IPS DF 19.7 (cell line): ENCODE results near the gene SAA1.
"Not testable (repeated sequence)": the region's sequence is repeated elsewhere in the genome, so short reads cannot be mapped to it uniquely, and the experiment has no call there.

Experiments
- DNase-seq: peaks from one replicate; pipeline ENCODE4 v3.0.0-alpha.2; 2013; ENCODE audit warnings: low read depth, low spot score

Gene SAA1

DNA sequence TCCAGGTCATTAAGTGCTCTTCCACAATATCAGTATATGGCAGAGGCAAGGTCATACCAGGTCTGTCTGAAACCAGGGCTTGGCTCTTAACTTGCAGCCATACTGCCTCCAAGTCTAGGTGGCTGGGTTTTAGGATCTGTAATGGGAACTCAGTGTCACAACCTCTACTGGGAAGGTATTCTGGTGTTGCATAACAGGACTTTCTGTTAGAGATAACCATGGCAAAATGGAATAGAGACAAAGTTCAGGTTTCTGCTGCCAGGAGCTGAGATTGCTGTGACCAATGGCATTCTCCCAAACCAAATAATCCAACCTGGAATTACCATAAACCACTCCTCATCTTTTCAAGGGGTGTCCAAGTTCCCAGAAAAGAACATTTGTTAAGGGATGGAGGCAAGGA is 6.8 kb upstream of the SAA1 start:
- DNase-seq = no peak

DNA sequence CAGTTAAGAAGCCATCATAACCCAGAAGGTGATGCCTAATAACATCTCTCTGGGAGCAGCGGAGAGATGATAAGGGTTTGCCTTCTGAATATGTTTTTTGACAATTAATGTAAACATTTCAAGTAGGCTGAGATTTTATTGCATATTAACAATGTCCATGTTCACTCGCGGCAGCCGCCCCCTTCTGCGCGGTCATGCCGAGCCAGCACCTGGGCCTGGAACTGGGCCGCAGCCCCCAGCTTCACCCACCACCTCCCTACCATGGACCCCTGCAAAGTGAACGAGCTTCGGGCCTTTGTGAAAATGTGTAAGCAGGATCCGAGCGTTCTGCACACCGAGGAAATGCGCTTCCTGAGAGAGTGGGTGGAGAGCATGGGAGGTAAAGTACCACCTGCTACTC is 4.3 kb upstream of the SAA1 start:
- no peak for DNase-seq

DNA sequence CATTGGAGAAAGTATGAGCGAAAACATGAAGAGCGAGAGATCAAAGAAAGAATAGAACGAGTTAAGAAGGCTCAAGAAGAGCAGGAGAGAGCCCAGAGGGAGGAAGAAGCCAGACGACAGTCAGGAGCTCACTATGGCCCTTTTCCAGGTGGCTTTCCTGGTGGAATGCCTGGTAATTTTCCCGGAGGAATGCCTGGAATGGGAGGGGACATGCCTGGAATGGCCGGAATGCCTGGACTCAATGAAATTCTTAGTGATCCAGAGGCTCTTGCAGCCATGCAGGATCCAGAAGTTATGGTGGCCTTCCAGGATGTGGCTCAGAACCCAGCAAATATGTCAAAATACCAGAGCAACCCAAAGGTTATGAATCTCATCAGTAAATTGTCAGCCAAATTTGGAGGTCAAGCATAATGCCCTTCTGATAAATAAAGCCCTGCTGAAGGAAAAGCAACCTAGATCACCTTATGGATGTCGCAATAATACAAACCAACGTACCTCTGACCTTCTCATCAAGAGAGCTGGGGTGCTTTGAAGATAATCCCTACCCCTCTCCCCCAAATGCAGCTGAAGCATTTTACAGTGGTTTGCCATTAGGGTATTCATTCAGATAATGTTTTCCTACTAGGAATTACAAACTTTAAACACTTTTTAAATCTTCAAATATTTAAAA is 3.2 kb upstream of the SAA1 start:
- DNase-seq = not testable (repeated sequence)

DNA sequence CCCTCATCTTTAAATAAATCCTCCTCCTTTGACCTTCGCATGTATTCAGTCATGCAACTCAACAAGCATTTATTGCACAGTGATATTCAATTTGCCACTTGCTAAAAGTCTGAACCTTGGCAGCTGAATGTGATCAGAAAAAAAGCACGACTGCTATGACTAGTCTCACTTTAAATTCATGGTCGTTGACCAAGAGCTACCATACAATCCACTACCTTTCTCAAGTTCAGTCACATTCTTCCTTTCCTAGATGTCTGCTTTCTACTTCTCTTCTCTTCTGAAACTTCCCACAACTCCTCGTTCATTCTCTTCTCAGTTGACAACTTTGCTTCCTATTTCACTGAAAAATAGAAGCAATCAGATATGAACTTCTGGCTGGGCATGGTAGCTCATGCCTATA is 2.0 kb upstream of the SAA1 start:
- DNase-seq = no peak

DNA sequence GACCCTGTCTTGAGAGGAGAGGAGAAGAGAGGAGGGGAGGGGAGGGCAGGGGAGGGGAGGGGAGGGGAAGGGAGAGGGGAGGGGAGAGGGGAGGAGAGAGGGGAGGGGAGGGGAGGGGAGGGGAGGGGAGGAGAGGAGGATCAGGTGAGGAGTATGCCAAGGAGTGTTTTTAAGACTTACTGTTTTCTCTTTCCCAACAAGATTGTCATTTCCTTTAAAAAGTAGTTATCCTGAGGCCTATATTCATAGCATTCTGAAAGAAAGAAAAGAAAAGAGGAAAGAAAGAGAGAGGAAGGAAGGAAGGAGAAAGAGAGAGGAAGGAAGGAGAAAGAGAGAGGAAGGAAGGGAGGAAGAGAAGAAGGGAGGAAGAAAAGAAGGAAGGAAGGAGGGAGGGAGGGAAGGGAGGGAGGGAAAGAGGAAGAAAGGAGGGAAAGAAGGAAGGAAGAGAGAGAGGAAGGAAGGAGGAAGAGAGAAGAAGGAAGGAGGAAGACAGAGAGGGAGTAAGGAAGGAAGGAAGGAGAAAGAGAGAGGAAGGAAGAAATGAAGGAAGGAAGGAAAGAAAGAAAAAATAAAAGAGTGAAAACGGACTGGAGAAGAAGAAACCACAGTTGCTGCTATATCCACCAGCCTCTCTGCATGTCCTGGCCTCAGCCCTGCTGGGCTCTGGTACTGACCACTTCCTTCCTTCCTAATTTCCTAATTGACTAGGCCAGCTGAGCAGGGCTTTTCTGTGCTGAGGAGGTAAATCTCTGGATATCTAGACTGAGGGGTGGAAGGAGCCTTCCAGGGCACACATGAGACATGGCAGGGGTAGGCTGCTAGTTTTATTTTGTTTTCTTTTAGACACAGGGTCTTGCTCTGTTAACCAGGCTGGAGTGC is 1.1 kb upstream of the SAA1 start:
- no peak for DNase-seq

DNA sequence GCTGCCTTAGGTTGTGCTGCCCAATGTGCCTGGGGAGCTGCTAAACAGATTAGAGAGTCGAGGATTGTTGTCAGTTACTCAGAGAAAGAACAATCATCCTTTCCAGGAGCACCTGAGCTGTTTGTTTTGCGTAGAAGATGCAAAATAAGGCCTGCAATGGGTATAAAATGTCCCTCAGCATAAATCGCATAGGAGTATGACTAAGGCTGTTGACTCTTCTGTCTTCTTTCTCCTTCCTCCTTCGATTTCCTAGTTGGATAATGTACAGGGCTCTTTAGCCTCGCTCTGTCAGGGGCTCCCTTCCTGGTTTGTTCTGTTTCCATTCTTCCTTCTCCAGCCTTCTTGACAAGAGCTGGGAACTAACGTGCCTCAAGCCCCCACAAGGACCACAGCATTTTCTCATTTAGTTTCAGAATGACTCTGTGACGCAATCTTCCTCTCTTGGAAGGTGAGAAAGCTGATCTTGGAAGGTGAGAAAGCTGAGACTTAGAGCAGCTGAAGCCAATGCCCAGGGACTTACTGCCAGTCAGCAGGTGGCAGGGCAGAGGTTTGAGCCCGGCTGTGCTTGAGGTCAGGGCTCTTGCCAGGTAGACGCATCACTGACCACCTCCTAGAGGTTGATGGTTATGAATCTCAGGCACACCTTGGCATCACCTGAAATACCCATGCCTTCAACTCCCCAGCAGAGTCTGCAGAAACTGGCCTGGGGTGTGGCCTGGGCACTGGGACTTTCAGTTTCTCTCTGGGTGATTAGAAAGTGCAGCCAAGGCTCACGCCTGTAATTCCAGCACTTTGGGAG is 1.5 kb downstream of the SAA1 start:
- DNase-seq = not testable (repeated sequence)

DNA sequence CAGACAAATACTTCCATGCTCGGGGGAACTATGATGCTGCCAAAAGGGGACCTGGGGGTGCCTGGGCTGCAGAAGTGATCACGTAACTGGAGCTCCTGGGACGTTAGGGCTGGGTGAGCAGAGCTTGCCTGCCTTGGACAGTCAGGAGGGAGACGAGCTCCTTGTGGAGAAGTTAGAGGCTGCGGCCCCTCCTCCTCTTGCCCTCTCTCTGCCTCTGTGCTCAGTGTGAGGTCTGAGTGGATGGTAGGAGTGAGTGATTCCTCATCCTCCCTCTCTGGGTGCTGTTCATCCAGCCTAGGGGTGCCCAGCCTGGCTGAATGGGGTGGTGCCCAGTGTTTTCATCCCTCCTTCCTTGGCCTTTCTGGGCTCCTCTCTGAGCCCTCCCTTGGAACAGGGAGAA is 3.2 kb downstream of the SAA1 start:
- DNase-seq = not testable (repeated sequence)

DNA sequence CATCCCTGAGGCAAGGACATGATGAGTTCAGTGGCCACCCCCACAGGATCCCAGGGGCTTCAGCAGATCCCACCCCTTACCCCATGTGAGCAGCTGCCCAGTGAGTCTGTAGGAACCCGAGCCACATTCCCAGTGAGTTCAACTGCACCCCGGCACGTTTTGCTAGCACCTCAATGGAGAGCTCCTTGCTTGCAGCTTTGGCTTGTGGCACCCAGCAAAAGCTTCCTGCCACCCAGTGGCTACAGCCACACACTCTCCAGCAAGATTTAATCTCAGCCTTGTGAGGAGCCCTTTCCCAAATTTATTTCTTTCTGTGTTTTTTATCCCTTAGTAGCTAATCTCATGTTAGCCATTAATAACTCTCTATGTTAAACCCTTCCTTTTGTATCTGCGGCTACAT is 4.0 kb downstream of the SAA1 start:
- DNase-seq = no peak

DNA sequence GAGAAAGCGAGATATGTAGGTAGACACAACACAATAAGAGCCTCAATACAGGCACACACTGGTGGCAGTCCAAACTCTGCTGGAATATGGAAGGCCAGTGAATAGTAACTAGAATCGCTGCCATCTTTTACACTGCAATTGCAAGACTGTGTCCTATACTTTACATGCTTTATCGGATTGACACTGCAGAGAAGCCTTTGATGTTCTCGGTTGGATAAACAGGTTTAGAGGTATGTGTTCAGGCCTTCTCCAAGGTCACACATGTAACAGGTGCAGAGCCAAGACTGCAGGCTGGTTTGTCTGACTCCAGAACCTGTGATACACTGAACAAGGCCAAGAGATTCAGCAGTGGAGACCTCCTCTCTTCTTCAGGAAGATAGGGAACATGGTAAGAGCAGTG is 5.1 kb downstream of the SAA1 start:
- DNase-seq = no peak

DNA sequence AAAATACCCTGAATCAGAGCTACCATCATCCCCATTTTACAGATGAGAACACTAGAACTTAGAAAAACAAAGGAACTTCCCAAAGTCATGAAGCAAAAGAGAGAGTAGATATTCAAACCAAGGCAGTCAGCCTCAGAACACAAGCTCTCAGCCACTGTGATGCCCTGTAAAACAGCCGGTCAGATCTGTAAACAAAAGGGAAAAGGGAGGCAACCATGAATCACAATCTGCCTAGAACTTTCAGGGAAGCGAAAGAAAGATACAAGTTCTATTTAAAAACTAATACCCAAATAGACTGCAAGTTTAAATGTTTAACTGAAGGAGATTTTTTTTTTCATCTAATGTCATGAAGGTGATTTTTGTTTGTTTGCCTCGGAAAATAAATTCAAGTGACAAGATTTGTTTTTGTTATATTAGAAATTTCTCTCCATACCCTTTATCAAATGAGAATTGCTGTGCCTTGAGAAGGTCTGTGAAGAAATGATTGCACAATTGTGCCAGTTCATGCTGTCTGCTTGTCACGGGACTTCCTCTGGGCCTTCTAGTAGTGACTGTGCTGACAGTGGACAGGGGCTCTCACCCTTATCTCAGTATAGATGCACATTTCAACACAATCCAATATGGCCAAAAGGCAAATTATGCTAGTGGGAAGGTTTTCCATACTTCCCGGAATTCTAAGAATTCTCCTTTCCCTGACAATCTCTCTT is 11.7 kb downstream of the SAA1 start:
- DNase-seq = no peak

DNA sequence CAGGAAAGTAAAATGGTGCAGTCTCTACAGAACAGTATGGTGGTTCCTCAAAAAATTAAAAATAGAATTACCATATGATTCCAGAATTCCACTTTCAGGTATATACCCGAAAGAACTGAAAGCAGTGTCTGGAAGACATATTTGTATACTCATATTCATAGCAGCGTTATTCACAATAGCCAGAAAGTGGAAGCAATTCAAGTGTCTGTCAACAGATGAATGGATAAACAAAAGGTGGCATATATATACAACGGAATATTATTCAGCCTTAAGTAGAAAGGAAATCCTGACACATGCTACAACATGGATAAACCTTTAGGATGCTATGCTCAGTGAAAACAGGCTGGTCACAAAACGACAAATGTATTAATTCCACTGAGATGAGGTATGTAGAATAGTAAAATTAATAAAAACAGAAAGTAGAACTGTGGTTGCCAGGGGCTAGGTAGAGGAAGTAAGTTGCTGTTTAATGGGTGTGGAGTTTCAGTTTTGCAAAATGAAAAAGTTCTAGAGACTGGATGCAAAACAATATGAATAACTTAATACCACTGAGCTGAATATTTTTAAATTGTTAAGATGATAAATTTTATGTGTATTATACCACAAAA is 14.5 kb downstream of the SAA1 start:
- no peak for DNase-seq

DNA sequence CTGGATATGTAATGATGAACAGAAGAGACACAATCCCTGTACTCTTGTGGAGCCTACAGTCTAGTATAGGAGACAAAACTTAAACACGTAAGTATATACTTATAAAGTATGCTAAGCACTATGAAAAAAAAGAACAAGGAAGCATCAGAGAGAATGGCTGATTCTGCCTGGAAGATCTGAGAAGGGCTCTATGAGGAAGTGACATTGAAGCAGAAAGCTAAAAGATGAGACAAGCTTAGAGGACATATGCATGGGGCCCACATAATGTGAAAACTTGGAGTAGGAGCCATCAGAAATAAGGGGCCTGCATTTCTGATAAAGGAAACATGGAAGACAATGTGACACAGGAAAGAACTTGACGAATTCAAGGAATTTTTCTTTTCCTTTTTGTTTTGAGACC is 16.6 kb downstream of the SAA1 start:
- no peak for DNase-seq

DNA sequence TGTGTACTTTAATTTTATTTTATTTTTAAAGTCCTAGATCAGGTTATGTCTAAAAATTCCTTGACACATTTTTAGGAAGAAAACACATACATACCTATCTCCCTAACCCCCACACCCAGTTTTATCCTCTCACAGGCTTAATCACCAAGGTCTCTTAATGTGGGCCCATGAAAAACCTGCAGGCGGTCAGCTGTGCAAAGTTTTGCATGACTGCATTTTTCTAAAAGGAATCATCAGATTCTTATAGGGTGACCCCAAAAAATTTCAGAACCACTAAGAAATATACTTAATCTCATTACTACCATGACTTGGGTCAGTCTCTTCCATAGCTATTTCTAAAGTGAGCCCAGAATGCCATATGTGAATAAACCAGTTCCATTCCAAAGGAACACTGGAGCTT is 19.8 kb downstream of the SAA1 start:
- no peak for DNase-seq

DNA sequence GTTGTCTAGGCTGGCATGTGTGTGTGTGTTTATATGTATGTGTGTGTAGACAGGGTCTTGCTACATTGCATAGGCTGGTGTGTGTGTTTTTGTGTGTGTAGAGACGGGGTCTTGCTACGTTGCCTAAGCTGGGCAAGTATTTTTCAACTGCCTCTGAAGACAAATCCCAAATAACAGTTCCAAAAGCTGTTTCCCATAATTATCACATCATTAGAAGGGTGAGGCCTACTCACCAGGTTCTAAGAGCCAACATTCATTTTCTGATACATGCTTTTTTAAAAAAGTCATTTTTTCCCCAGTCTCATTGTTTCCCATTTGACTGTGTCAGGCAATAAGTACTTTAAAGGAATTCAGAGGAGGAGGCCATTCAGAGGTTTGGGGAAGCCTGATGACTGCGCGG is 22.8 kb downstream of the SAA1 start:
- no peak for DNase-seq

DNA sequence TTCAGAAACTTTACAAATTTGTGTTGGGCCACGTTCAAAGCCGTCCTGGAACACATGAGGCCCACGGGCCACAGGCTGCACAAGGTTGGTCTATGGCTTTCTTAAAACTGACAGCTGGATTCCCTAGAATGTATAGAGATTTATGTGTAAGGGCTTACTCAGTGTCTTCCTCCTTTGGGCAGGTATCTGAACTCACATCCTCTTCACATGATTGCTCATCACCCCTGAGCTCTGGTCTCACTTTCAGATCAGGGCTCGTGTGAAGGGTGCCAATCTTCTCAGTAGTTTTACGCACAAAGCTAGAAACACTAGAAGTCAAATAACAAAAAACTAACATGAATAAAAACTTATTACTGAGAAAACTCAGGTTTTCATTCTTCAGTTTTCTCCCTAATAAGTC is 28.8 kb downstream of the SAA1 start:
- DNase-seq = no peak

DNA sequence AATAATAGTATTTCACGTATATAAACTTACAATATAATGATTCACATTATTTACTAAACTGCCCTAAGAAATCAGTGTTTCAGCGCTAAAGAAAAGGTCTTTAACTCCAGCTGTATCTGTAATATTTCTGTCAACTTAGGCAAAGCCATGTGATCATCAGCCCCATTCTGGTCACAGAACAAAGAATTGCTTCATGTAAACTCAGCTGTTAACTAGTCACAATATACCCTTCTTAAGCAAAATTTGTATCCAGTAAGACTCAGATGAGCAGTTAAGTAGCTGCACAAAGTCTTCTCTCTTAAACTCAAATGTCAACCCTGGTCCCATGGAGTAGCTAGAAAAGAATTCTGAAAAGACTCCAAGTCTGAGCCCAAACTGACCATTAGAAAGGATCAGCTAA is 29.3 kb downstream of the SAA1 start:
- no peak for DNase-seq

DNA sequence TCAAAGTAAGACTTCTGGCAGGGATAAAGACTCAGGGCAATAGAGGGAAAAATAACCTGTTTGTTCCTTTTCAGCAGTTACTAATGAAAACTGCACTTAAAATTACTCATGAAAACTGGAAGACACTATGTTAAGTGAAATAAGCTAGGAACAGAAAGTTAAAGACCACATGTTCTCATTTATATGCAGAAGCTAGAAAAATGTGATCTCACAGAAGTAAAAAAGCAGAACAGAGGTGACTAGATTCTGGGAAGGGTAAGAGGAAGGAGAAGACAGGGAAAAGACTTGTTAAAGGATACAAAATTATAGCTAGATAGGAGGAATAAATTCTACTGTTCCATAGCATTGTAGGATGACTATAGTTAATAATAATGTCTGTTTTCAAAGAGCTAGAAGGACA is 33.7 kb downstream of the SAA1 start:
- DNase-seq = no peak

DNA sequence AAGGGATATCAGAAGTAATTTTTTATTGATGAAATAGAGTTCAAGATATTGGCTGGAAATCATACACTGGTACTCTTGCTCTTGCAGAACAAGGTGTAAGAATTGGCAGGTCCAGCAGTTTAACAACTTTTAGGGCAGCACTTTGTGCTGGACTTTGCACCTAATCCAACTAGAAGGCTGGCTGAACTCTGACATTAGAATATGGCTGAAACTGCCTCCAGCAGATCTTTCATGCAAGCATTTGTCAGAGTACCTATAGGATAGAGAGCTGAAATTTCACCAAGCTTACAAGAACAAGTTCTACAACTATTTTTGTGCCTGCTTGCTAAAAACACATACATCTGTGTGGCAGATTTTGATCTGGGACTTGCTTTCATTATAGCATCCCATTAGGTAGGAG is 38.7 kb downstream of the SAA1 start:
- no peak for DNase-seq

DNA sequence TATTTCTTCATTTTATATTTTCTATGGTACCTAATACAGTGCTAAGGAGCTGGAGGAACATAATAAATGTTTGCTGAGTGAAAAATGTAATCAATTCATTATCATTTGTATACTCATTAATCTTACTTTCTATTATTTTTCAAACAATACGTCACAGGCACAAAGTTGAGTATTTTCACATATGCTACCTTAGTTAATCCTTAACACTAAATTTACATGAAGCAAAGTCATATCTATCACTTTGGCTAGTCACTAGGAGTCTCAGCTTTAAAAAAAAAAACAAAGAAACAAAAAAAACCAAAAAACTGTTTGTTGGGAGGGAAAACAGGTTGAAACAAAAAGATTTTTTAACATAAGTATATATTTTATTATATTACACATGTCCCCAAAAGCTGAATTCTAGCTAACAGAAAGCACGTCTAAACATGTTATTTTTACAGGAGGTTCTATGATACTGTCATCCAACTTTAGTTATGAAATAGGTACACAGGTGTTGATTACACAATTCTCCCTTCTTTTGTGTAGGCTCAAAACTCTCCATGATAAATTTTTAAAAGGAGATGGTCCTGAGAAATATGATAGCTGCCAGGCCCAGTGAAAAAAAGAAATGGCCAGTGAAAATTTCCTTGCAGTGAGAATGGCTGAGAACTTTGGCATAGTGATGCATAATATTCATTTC is 41.5 kb downstream of the SAA1 start:
- DNase-seq = no peak

DNA sequence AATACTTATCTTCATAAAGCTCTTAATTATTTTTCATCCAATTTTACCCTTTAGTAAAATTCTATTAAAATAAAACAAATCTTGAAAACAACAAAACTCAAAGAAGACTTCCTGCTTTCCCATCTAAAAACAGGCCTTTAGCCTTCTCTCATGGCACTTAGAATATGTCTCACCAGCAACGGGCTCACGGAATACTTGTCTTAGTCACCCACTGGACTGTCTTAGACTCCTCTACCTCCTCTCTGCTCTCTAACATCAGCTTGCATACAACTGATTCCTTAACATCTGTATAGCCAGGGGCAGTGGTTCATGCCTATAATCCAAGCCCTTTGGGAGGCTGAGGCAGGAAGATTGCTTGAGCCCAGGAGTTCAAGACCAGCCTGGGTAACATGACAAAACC is 42.2 kb downstream of the SAA1 start:
- no peak for DNase-seq

DNA sequence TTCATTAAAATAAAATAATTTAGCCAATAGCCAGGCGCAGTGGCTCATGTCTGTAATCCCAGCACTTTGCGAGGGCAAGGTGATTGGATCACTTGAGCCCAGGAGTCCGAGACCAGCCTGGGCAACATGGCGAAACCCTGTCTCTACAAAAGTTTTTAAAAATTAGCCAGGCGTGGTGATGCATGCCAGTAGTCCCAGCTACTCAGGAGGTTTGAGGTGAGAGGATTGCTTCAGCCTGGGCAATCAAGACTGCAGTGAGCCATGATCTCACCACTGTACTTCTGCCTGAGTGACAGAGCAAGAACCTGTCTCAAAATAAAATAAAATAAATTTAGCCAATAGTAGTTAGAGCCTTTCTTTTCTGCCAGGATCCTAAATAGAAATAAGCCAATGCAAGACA is 43.6 kb downstream of the SAA1 start:
- DNase-seq = no peak
